Stimulated activated naive B cell treated with anti-CD40 and anti-IgM and Interleukin-4, amounts not matched to agents 10 μg/mL and 1 μg/mL and 100 μg/mL, for 72 hours (primary cell): ENCODE measurements around the gene SETD5.

ENCODE experiments used
- ATAC-seq, 2 donors: fragments of 150-1000 bp; cut with Tn5 transposase; replicated peaks; 2 replicates each; pipeline ENCODE4 v1.10.0; 2021; ENCODE audit warnings: moderate library complexity in 1 of 2
- DNase-seq: peaks from one replicate; pipeline ENCODE4 v3.0.0; 2021
- H3K27ac Mint-ChIP-seq: one replicate; pipeline ENCODE4 v1.8.0; 2022; ENCODE audit warnings: mild to moderate bottlenecking, mixed read lengths
- H3K27me3 Mint-ChIP-seq, 2 donors: one replicate each; pipeline ENCODE4 v1.8.0; 2022; ENCODE audit warnings: mixed read lengths in 2 of 2
- H3K36me3 Mint-ChIP-seq, 2 donors: one replicate each; pipeline ENCODE4 v1.8.0; 2022; ENCODE audit warnings: mixed read lengths in 2 of 2, mild to moderate bottlenecking in 1 of 2
- H3K4me1 Mint-ChIP-seq, 2 donors: one replicate each; pipeline ENCODE4 v1.8.0; 2022; ENCODE audit warnings: mixed read lengths in 2 of 2, mild to moderate bottlenecking in 1 of 2
- H3K4me3 Mint-ChIP-seq, 2 donors: one replicate each; pipeline ENCODE4 v1.8.0; 2022; ENCODE audit warnings: mild to moderate bottlenecking in 2 of 2, mixed read lengths in 2 of 2, moderate library complexity in 1 of 2
- H3K9me3 Mint-ChIP-seq, 2 donors: one replicate each; pipeline ENCODE4 v1.8.0; 2022; ENCODE audit warnings: mixed read lengths in 2 of 2, mild to moderate bottlenecking in 1 of 2

Gene SETD5

DNA sequence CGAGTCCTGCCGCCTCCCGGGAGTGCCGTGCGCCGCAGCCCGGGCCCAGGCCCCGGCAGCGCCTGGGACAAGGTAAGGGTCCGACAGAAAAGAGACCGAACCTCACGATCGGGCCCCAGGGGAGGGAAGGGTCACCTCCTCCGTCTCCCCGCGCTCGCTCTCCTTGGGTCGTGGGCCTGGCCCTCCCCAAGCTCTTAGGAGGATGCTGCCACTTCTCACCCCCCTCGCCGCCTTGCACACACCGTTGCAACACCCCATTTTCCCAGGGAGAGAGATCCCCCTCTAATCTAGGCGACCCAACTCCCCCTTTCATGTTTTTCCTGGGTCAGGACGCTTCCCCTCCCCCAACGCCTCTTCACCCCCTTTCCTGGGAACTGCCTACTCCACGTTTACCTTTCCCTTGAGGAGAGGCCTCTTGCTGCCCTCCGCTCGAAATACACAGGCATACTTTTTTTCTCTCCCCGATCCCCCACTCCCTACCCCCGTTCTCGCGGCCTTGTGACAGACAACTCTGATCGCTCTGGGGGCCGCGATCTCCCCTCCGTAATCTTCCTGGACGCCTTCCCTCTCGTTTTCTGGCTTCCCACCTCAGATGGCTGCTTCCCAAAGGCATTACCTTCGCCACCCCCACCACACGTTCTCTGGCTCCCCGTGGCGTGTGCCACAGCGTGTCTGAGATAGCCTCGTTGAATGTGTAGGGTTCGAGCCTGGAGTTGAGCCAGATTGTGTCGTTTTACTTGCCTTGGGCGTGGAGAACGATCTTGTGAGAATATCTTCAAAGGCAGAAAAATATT is 688 bp downstream of the SETD5 start:
- H3K4me1 Mint-ChIP-seq = peaks cover 39 to 61% of the 10 kb centered on the region in 2 donors
- no peaks in the 10 kb centered on the region for H3K9me3 Mint-ChIP-seq
- peaks cover 39 to 47% of the 10 kb centered on the region in 2 donors for H3K36me3 Mint-ChIP-seq
- ATAC-seq = no peak
- H3K27me3 Mint-ChIP-seq = no peaks in the 10 kb centered on the region
- peak overlapping the region; percentile 89 to 93 for H3K4me3 Mint-ChIP-seq
- H3K27ac Mint-ChIP-seq = peak overlapping the region; percentile 99
- peak; percentile 30 for DNase-seq

DNA sequence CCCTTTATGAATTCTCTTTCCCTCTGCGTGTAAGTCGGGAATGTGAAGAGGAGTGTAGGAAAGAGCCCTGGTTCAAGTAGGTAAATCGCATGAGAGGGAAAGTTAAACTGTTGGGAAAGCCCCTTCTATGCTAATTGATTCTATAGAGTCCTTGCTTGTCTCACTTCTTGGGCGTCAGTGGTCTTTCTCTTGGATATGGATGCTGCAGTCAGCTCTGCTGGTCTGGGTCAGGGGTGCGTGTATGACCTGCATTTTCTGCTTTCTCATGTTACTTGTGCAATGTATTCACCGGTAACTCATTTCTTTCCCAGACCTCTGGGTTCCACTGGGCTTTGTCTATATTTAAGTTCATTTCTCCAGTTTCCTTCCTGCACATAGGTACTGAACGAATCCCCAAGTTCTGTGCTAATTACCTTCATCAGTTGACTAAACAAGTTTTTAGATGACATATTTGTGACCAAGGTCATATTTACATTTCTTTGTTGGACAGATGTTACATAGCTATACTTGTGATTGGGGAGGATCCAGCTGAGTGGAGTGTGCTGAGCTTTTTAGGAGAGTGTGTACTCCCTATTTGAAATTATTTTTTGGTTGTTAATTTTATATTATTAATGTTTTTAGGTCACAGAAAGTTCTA is 1.4 kb downstream of the SETD5 start:
- ATAC-seq (peak in 1 of 2 donors; percentile 6), DNase-seq (no peak)

DNA sequence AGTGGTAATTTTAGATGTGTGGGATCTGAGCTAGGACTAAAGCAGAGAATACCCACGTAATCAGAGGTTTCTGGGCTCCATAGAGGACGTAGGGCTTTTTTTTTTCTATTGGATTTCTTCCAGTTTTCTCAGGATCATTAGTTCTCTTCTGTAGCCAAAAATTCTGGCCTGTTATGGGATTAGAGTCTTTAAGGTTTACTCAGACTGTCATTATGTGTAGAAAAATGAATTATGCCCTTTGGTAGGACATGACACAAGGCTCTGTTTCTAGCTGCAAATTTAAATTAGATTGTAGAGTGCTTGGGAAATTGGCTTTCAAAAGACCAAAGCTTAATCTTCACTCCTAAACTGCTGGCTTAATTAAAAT is 1.9 kb downstream of the SETD5 start:
- Mint-ChIP-seq H3K27ac (peak overlapping the region; percentile 65), H3K27me3 (no peaks in the 10 kb centered on the region), H3K9me3 (no peaks in the 10 kb centered on the region), H3K36me3 (peaks cover 39 to 46% of the 10 kb centered on the region in 2 donors), H3K4me3 (peak overlapping the region; percentile 89 to 93), H3K4me1 (peaks cover 39 to 60% of the 10 kb centered on the region in 2 donors)
- DNase-seq (no peak), ATAC-seq (no peak)

More for the DNA sequence above, 1.4 kb downstream of the SETD5 start:
- Mint-ChIP-seq H3K27me3 (no peaks in the 10 kb centered on the region), H3K4me3 (peak overlapping the region; percentile 89 to 93), H3K36me3 (peaks cover 39 to 47% of the 10 kb centered on the region in 2 donors), H3K4me1 (peaks cover 39 to 62% of the 10 kb centered on the region in 2 donors), H3K9me3 (no peaks in the 10 kb centered on the region), H3K27ac (peak overlapping the region; percentile 99)

DNA sequence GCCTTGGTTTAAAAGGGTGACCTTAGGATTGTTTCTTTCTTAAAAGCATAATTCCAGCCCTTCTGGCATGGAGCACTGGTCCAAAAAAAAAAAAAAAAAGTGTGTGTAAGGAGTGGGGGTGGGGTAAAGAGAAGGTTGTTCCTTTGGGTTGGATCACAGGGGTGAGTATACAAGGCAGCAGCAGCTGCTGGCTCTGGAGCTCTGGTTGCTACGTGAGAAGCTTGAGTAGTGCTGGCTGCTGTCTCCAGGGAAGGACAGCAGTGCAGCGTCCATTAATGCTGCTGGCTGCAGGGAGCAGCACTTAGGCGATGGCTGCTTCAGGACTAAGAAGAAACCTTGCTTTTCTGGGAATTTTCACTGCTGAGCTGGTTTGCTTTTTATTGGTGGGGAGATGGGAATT is 2.3 kb downstream of the SETD5 start:
- no peak for ATAC-seq
- Mint-ChIP-seq H3K4me1 (peaks cover 38 to 60% of the 10 kb centered on the region in 2 donors), H3K36me3 (peaks cover 36 to 42% of the 10 kb centered on the region in 2 donors), H3K27ac (peak overlapping the region; percentile 65), H3K4me3 (peak overlapping the region; percentile 89 to 93), H3K27me3 (no peaks in the 10 kb centered on the region), H3K9me3 (no peaks in the 10 kb centered on the region)
- DNase-seq = no peak

DNA sequence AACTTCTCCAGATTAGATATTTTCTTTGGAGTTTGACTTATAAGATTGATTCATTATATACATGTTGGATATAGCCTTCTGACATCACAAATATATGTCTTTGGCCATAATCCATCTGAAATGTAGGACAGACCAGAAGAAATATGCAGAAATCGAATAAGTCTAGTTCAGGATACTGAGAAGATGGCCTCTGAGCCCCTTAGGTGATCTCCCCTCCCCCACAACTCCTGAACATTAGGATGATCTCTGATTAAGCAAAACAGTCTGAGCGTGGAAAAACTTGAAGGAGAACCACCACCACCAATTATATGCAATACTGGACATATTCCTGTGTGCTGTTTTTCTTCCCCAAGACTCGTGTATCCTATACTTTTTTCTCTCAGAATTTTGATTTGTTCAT is 3.2 kb downstream of the SETD5 start:
- no peaks in the 10 kb centered on the region for H3K27me3 Mint-ChIP-seq
- H3K4me1 Mint-ChIP-seq = peaks cover 32 to 57% of the 10 kb centered on the region in 2 donors
- peaks cover 28 to 35% of the 10 kb centered on the region in 2 donors for H3K36me3 Mint-ChIP-seq
- H3K27ac Mint-ChIP-seq = no peak overlapping the region
- no peaks in the 10 kb centered on the region for H3K9me3 Mint-ChIP-seq
- DNase-seq (no peak), ATAC-seq (no peak)
- no peak overlapping the region for H3K4me3 Mint-ChIP-seq

DNA sequence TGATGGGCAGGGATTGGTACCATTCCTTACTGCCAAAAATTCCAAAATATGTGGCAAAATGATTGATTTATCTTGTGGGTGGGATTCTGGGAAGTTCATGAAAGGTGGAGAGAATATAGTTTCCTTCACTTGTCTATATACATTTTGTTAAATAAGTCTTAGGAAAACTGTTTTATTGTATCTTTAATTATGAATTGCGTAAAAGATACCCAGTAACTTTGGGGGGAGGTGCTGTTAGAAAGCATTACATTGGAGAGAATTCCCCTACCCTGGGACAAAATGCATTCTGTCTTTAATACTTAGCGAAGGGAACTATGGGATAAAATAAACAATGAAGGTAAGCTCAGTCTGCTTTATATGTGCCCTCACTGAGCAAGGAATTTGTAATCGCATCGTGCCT is 4.6 kb downstream of the SETD5 start:
- Mint-ChIP-seq H3K27me3 (no peaks in the 10 kb centered on the region), H3K36me3 (peaks cover 24 to 31% of the 10 kb centered on the region in 2 donors), H3K4me3 (peak overlapping the region in 1 of 2 donors; percentile 14), H3K9me3 (no peaks in the 10 kb centered on the region), H3K4me1 (peaks cover 33 to 62% of the 10 kb centered on the region in 2 donors), H3K27ac (no peak overlapping the region)
- ATAC-seq (no peak), DNase-seq (no peak)

DNA sequence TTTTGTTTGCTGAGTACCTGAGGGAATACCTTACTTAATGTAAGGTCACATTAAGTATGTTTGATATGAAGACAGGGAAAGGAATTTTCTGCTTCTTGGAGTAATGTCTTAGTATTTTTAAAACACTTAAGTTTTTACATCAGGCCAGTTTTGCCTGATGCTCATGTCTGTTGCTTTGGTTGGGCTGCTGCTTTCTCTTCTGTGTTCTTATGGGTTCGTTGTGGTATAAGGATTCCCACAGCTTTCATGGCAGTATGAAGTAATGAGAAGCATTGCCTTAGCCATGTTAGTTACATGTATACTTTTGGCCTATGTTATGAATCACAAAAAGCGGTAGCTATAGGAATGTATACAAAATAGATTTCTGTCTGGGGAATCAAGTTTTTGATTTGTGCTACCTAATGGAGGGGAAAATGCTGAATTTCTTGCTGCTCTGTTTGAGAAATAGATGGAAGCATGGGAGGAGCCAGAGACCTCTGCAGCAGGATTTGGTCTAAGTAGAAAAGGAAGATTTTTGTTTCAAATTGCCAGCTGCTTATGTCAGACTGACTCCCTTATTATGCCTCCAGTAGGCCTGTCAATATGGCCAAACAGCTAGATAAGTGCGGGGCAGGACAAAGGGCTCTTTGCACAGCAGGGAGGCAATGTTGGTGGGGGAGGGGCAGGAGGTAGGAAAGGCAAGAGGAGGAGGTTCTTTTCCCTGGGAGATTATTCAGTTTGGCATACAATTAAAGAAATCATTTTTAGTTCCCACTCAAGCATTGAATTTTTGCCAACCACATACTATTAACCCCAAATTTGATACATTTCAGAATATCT is 5.2 kb downstream of the SETD5 start:
- peaks cover 21 to 28% of the 10 kb centered on the region in 2 donors for H3K36me3 Mint-ChIP-seq
- no peak overlapping the region for H3K27ac Mint-ChIP-seq

DNA sequence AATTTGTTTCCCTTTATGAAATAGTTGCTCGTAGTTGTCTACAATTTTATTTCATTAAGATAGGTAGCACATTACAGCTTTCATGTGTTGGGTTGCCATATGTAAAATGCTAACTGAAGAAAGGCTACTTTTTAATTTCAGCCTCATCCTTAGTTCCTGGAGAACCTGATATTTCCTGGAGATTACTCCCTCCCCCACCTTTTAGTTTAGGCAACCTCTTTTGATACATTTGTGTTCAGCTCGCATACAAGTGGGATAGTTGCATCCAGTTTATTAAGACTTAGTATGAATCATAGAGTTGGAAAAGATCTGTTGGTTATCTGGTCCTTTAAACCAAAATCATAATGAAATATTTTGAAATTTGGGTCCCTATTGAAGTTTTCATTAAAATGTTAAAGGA is 6.0 kb downstream of the SETD5 start:
- H3K4me1 Mint-ChIP-seq = peaks cover 38 to 72% of the 10 kb centered on the region in 2 donors
- DNase-seq (no peak), ATAC-seq (no peak)
- no peak overlapping the region for H3K27ac Mint-ChIP-seq
- H3K27me3 Mint-ChIP-seq = no peaks in the 10 kb centered on the region
- no peaks in the 10 kb centered on the region for H3K9me3 Mint-ChIP-seq
- H3K36me3 Mint-ChIP-seq = peaks cover 15 to 23% of the 10 kb centered on the region in 2 donors
- H3K4me3 Mint-ChIP-seq = no peak overlapping the region

More for the DNA sequence above, 5.2 kb downstream of the SETD5 start:
- no peaks in the 10 kb centered on the region for H3K9me3 Mint-ChIP-seq
- ATAC-seq = no peak
- DNase-seq = no peak
- H3K4me1 Mint-ChIP-seq = peaks cover 36 to 65% of the 10 kb centered on the region in 2 donors
- H3K27me3 Mint-ChIP-seq = no peaks in the 10 kb centered on the region
- H3K4me3 Mint-ChIP-seq = no peak overlapping the region

DNA sequence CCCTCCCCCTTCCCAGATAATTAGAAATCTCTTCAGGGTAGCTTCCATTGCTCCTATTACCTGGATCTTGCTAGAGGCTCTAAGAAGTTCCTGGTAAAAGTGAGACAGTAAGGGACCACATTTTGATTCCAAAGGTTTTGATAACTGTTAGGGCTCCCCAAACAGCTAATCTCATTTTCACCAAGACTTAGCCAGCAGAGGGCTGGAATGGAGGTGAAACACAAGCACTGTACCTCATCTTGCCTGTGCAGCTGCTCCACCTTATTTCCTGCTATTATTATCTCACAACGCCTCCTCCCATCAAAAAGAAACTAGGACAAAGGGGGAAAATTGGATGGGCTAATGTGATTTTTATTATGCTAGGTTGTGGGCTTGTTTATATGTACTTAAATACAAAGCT is 7.3 kb downstream of the SETD5 start:
- Mint-ChIP-seq H3K4me3 (peak overlapping the region in 1 of 2 donors; percentile 52), H3K27me3 (no peaks in the 10 kb centered on the region), H3K9me3 (peaks cover under 1 to 2% of the 10 kb centered on the region in 2 donors), H3K27ac (peak overlapping the region; percentile 42), H3K4me1 (peaks cover 36 to 70% of the 10 kb centered on the region in 2 donors), H3K36me3 (peaks cover 7 to 23% of the 10 kb centered on the region in 2 donors)
- DNase-seq (no peak), ATAC-seq (no peak)

DNA sequence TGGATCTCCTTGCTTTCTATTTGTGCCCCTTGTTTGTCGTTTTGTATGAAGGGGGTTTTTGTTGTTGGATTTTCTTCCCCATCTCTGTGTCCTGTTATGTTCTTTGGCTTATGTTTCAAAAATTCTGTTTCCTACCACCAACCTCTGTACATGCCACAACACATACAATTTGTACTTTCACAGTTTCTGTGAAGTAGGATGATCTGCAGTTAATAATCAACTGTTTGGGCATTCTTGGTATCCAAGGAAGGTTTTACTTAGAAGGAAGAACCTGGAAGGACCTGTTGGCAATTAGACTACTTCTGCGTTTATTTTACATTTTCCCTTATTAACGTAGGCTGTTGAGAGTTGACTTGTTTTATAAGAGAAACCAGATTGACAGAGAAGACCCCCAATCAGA is 8.3 kb downstream of the SETD5 start:
- ATAC-seq (no peak), DNase-seq (no peak)
- peaks cover 10 to 20% of the 10 kb centered on the region in 2 donors for H3K36me3 Mint-ChIP-seq
- no peak overlapping the region for H3K4me3 Mint-ChIP-seq
- H3K27me3 Mint-ChIP-seq = no peaks in the 10 kb centered on the region
- H3K27ac Mint-ChIP-seq = peak overlapping the region; percentile 1
- peaks cover 37 to 73% of the 10 kb centered on the region in 2 donors for H3K4me1 Mint-ChIP-seq
- H3K9me3 Mint-ChIP-seq = peaks cover 1 to 4% of the 10 kb centered on the region in 2 donors

DNA sequence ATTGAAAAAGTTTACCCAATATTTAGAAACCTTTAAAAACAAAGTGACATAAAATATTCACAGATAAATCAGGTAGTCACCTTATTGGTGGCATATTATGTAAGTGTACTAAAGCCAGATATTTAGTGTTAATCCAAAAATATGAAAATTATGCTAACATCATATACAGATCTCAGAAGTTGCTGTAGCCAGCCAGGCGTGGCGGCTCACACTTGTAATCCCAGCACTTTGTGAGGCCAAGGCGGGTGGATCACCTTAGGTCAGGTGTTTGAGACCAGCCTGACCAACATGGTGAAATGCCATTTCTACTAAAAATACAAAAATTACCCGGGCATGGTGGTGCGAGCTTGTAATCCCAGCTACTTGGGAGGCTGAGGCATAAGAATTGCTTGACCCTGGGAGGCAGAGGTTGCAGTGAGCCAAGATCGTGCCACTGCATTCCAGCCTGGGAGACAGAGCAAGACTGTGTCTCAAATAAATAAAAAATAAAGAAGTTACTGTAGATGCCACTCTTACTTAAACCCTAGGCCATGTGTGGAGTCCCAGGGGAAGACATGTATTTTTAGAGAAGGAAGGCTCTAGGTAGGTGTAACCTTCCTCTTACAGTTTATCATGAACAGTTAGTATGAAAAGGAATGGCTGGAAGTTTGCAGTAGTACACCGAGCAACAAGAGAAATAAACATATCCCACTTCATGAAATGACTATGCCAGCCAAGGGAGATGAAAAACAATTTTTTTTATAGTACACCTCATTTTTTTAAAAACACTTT is 9.6 kb downstream of the SETD5 start:
- ATAC-seq (peak; percentile 36 to 41), DNase-seq (no peak)
- peak overlapping the region; percentile 6 to 41 for H3K4me3 Mint-ChIP-seq
- no peak overlapping the region for H3K27ac Mint-ChIP-seq
- H3K36me3 Mint-ChIP-seq = peaks cover 8 to 19% of the 10 kb centered on the region in 2 donors
- H3K4me1 Mint-ChIP-seq = peaks cover 33 to 64% of the 10 kb centered on the region in 2 donors
- H3K27me3 Mint-ChIP-seq = no peaks in the 10 kb centered on the region
- H3K9me3 Mint-ChIP-seq = peaks cover 1 to 4% of the 10 kb centered on the region in 2 donors

DNA sequence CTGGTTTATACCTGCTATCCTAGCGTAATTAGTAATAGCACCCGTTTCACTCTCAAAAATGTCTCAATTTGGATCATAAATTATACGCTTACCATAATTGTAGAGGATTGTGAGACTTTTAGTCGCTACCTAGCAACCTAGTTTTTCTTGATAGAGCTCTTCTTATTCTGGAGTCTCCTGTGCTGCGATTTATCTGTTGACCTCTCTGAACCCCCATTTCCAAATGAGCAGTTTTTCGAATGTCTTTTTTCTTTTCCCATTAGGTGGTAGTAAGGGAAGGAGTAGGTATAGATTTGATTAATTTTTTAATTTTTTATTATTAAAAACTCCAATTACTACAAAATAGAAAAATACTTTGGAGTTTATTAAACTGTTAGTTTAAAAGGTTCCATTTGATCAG is 10.6 kb downstream of the SETD5 start:
- Mint-ChIP-seq H3K27me3 (no peaks in the 10 kb centered on the region), H3K36me3 (peaks cover 8 to 15% of the 10 kb centered on the region in 2 donors), H3K4me1 (peaks cover 28 to 53% of the 10 kb centered on the region in 2 donors), H3K9me3 (peaks cover 1 to 4% of the 10 kb centered on the region in 2 donors), H3K27ac (peak overlapping the region; percentile 37), H3K4me3 (no peak overlapping the region)
- no peak for ATAC-seq
- DNase-seq = no peak

DNA sequence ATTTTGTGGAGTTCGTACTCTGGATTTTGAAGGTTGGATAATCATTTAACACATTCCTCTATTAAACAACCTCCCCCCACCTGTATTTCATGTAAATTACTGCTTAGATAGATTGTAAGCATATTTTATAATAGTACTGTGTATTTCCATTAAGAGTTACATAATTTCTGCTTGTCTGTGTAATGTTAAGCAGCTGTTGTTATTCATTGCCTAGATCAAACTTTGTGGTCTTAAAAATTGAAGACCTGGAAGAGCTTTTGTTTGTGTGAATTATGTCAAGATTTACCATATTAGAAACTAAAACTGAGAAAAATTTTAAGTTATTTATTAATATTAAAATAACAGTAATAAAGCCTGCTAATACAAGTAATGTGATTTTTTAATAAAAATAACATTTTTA is 11.1 kb downstream of the SETD5 start:
- Mint-ChIP-seq H3K4me1 (peaks cover 29 to 53% of the 10 kb centered on the region in 2 donors), H3K36me3 (peaks cover 8 to 19% of the 10 kb centered on the region in 2 donors), H3K9me3 (peaks cover 1 to 4% of the 10 kb centered on the region in 2 donors), H3K27ac (no peak overlapping the region), H3K4me3 (no peak overlapping the region), H3K27me3 (no peaks in the 10 kb centered on the region)
- DNase-seq (no peak), ATAC-seq (no peak)
